GM12891 (cell line): Measurements from ENCODE around the gene TRIM9.

Source experiments
- DNase-seq: peaks from one replicate; pipeline ENCODE4 v3.0.0; 2011; ENCODE audit warnings: low spot score; ENCODE audit not compliant: insufficient read length
- FAIRE-seq: peaks from 2 replicates; lab custom pipeline; 2011; peaks lifted over from hg19 to GRCh38; lab: Jason Lieb, UNC
- PAX5 ChIP-seq: IDR thresholded peaks from 2 replicates; pipeline ENCODE4 v1.6.1; 2011; ENCODE audit warnings: low read length, moderate library complexity, mild to moderate bottlenecking; ENCODE audit not compliant: insufficient read depth, severe bottlenecking
- POLR2A ChIP-seq: IDR thresholded peaks from 2 replicates; pipeline ENCODE4 v1.6.1; 2011; ENCODE audit warnings: low read depth, low read length, control low read depth
- POLR2AphosphoS5 ChIP-seq: IDR thresholded peaks from 2 replicates; pipeline ENCODE4 v1.6.1; 2011; ENCODE audit warnings: low read depth, low read length, control low read depth
- POU2F2 ChIP-seq: IDR thresholded peaks from 2 replicates; pipeline ENCODE4 v1.6.1; 2011; ENCODE audit warnings: low read depth, mild to moderate bottlenecking, control low read depth, low read length, moderate library complexity
- SPI1 ChIP-seq: IDR thresholded peaks from 2 replicates; pipeline ENCODE4 v1.6.1; 2011; ENCODE audit warnings: low read depth, low read length, control low read depth
- TAF1 ChIP-seq: IDR thresholded peaks from 2 replicates; pipeline ENCODE4 v1.6.1; 2011; ENCODE audit warnings: low read depth, low read length, control low read depth

Gene TRIM9

GRCh38 chr14:51094282-51094821, 553 bp downstream of the TRIM9 start:
- TF ChIP-seq SPI1 = no peak
- TF ChIP-seq POLR2A = no peak
- TF ChIP-seq PAX5 = no peak
- no peak for TF ChIP-seq POU2F2
- TF ChIP-seq TAF1 = no peak
- TF ChIP-seq POLR2AphosphoS5 = no peak
- FAIRE-seq (no peak), DNase-seq (peak; percentile 6)

- peak; percentile 36 for DNase-seq
- peak; percentile 89 for FAIRE-seq
These were observed 1.3 kb downstream of the TRIM9 start for GRCh38 chr14:51093371-51094281.

GRCh38 chr14:51092965-51093364, 1.9 kb downstream of the TRIM9 start:
- no peak for FAIRE-seq
- DNase-seq = no peak
- TF ChIP-seq POLR2A (no peak), POU2F2 (no peak)

More at GRCh38 chr14:51093371-51094281, 1.3 kb downstream of the TRIM9 start:
- TF ChIP-seq POLR2AphosphoS5 (no peak), SPI1 (no peak), POLR2A (no peak), POU2F2 (no peak), PAX5 (no peak), TAF1 (no peak)

- TF ChIP-seq POU2F2 (no peak), POLR2AphosphoS5 (no peak), SPI1 (no peak), TAF1 (no peak), POLR2A (no peak), PAX5 (no peak)
- no peak for DNase-seq
- FAIRE-seq = no peak
These were observed 5.6 kb downstream of the TRIM9 start for GRCh38 chr14:51089278-51089677.

DNA sequence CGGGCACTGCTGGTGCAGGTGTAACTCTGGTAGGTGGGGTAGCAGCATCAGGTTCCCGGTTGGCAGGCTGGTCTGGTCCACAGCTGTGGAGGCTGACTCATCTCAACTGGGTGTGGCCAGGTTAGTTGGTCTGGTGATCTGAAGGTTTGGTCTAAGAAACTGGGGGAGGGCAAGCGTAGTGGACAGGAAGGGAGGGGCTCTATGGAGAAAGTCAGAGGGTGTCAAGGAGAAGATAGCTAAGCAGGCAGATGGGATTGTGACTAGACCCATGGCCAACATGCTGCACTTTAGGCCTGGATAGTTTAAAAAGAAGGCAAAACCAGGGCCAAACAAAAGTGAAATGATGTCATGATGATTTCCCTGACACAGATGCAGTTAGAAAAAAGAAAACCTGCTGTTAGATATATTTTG, 7.9 kb downstream of the TRIM9 start:
- FAIRE-seq = peak; percentile 74
- no peak for TF ChIP-seq POLR2A
- no peak for TF ChIP-seq POU2F2
- TF ChIP-seq TAF1 = no peak
- TF ChIP-seq SPI1 = no peak
- TF ChIP-seq POLR2AphosphoS5 = no peak
- no peak for TF ChIP-seq PAX5
- no peak for DNase-seq

- TF ChIP-seq PAX5 = no peak
- TF ChIP-seq POU2F2 = no peak
- no peak for TF ChIP-seq POLR2AphosphoS5
- TF ChIP-seq TAF1 = no peak
- no peak for TF ChIP-seq SPI1
- TF ChIP-seq POLR2A = no peak
- DNase-seq (no peak), FAIRE-seq (no peak)
These were observed 8.9 kb downstream of the TRIM9 start for GRCh38 chr14:51086044-51086443.

DNA sequence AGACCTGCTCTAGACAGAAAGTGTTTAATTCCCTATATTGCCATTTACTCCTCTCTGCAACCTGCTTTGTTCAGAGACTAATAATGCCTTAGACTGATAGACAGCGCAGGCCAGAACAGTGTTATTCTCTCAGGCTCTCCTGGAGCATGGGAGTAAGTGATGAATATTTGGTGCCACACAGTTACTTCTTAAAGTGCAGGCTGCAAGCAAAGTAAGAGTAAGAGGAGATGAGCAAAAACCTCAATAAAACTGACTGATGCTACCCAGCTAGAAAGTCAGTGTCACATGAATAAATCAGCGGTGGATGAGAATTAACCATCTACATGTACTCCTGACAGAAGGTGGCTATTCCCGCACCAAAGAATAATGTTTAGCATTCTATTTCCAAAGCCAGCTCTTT, 9.9 kb downstream of the TRIM9 start:
- no peak for TF ChIP-seq SPI1
- TF ChIP-seq TAF1 = no peak
- no peak for TF ChIP-seq PAX5
- no peak for TF ChIP-seq POLR2A
- no peak for TF ChIP-seq POLR2AphosphoS5
- TF ChIP-seq POU2F2 = no peak
- DNase-seq = no peak

DNA sequence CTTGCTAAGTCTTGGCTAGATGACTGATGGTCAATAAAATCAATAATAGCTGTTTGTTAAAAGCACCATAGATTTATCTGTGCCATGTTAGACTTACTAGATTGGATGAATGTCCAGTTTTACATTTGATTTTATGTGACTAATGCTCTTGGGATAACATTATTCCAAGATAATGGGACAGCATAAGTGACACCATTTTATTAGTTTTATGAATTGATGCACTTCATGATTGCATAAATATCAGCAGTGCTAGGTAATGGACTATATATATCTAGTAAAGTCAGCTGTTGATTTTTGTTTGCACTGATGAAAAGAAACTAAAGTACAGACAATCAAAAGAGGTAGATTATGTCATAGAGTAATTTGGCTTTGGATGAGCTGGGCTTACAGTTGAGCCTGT, 10.4 kb downstream of the TRIM9 start:
- FAIRE-seq (no peak), DNase-seq (no peak)
- TF ChIP-seq SPI1 (no peak), POU2F2 (no peak), PAX5 (no peak), POLR2A (no peak), TAF1 (no peak), POLR2AphosphoS5 (no peak)

More for the DNA sequence above, 9.9 kb downstream of the TRIM9 start:
- no peak for FAIRE-seq

GRCh38 chr14:51082349-51082748, 12.6 kb downstream of the TRIM9 start:
- FAIRE-seq (no peak), DNase-seq (no peak)
- TF ChIP-seq PAX5 (no peak), TAF1 (no peak), POLR2AphosphoS5 (no peak), POU2F2 (no peak), POLR2A (no peak), SPI1 (no peak)
